DOHH2 (cell line): Measurements from ENCODE around the gene HBZ.

Source experiments
- H3F3A ChIP-seq: fragments of 200-600 bp; sonication (generic), shearing (Covaris generic); 2 replicates; pipeline ENCODE4 v1.6.0; 2016; ENCODE audit warnings: antibody characterized with exemption, mild to moderate bottlenecking; ENCODE audit not compliant: control insufficient read depth, insufficient read depth
- H3K27ac ChIP-seq: fragments of 200-600 bp; sonication (generic); 2 replicates; pipeline ENCODE4 v1.5.1; 2014; ENCODE audit warnings: low read depth, mild to moderate bottlenecking, low read length, moderate library complexity
- H3K27me3 ChIP-seq: fragments of 200-600 bp; sonication (generic); 2 replicates; pipeline ENCODE4 v1.6.1; 2014; ENCODE audit warnings: mild to moderate bottlenecking, low read length, mixed read lengths; ENCODE audit not compliant: control insufficient read depth
- H3K36me3 ChIP-seq: fragments of 200-600 bp; sonication (generic); 2 replicates; pipeline ENCODE4 v1.6.1; 2014; ENCODE audit warnings: mild to moderate bottlenecking, low read length, moderate library complexity, mixed read lengths; ENCODE audit not compliant: control insufficient read depth
- H3K4me1 ChIP-seq: fragments of 200-600 bp; sonication (generic); 2 replicates; pipeline ENCODE4 v1.6.1; 2014; ENCODE audit warnings: mild to moderate bottlenecking, low read length, mixed read lengths; ENCODE audit not compliant: control insufficient read depth
- H3K4me2 ChIP-seq: fragments of 200-600 bp; sonication (generic); 2 replicates; pipeline ENCODE4 v1.6.0; 2014; ENCODE audit warnings: mild to moderate bottlenecking, low read length, moderate library complexity
- H3K4me3 ChIP-seq: fragments of 200-600 bp; sonication (generic); 2 replicates; pipeline ENCODE4 v1.5.1; 2014; ENCODE audit warnings: mild to moderate bottlenecking, low read length, mixed read lengths
- H3K79me2 ChIP-seq: fragments of 200-600 bp; sonication (generic); 2 replicates; pipeline ENCODE4 v1.6.1; 2014; ENCODE audit warnings: mild to moderate bottlenecking, low read length, mixed read lengths; ENCODE audit not compliant: control insufficient read depth
- H3K9me2 ChIP-seq: fragments of 200-600 bp; sonication (generic); replicated peaks from 2 replicates; pipeline ENCODE4 v1.6.1; 2014; ENCODE audit warnings: mild to moderate bottlenecking, low read length, mixed read lengths; ENCODE audit not compliant: control insufficient read depth
- H3K9me3 ChIP-seq: fragments of 200-600 bp; sonication (generic); 2 replicates; pipeline ENCODE4 v1.6.1; 2014; ENCODE audit warnings: antibody characterized with exemption, low read length, mixed read lengths; ENCODE audit not compliant: control insufficient read depth, insufficient read depth
- H4K20me1 ChIP-seq: fragments of 200-600 bp; sonication (generic); 2 replicates; pipeline ENCODE4 v1.6.0; 2014; ENCODE audit warnings: low read depth, mild to moderate bottlenecking, antibody characterized with exemption, low read length, moderate library complexity; ENCODE audit not compliant: control insufficient read depth, insufficient read depth
- CTCF ChIP-seq: fragments of 200-600 bp; sonication (generic); IDR thresholded peaks from one replicate; pipeline ENCODE4 v1.5.1; 2014; ENCODE audit warnings: antibody characterized with exemption, mild to moderate bottlenecking, low read depth, low read length; ENCODE audit not compliant: poor library complexity, severe bottlenecking
- EZH2phosphoT487 ChIP-seq: fragments of 200-600 bp; sonication (generic); IDR thresholded peaks from 2 replicates; pipeline ENCODE4 v1.6.1; 2017; ENCODE audit warnings: borderline replicate concordance, mild to moderate bottlenecking, antibody characterized with exemption, low read length, moderate library complexity, mixed read lengths

HBZ gene

GRCh38 chr16:129075-129474, 23.4 kb upstream of the HBZ start:
- no peaks in the 10 kb centered on the region for H4K20me1 ChIP-seq
- no peaks in the 10 kb centered on the region for H3K27me3 ChIP-seq
- TF ChIP-seq CTCF (no peak), EZH2phosphoT487 (no peak)
- H3K27ac ChIP-seq = no peak overlapping the region
- no peak overlapping the region for H3K4me3 ChIP-seq
- H3K4me2 ChIP-seq = no peak overlapping the region
- no peaks in the 10 kb centered on the region for H3K9me2 ChIP-seq
- 0 out of 2 replicates have a peak, but pooled peaks cover 3% of the 10 kb centered on the region for H3K4me1 ChIP-seq
- H3K9me3 ChIP-seq = no peaks in the 10 kb centered on the region
- H3F3A ChIP-seq = no peaks in the 10 kb centered on the region
- H3K79me2 ChIP-seq = peaks cover 56% of the 10 kb centered on the region
- peaks cover 10% of the 10 kb centered on the region for H3K36me3 ChIP-seq

GRCh38 chr16:130533-131173, 21.8 kb upstream of the HBZ start:
- no peak overlapping the region for H3K4me3 ChIP-seq
- peaks cover 6% of the 10 kb centered on the region for H3K36me3 ChIP-seq
- H3F3A ChIP-seq = no peaks in the 10 kb centered on the region; the same call in 1 of the 2 replicates
- no peaks in the 10 kb centered on the region for H4K20me1 ChIP-seq
- no peak overlapping the region for H3K27ac ChIP-seq
- no peaks in the 10 kb centered on the region for H3K27me3 ChIP-seq
- H3K9me3 ChIP-seq = no peaks in the 10 kb centered on the region
- 0 out of 2 replicates have a peak, but pooled peaks cover 3% of the 10 kb centered on the region for H3K4me1 ChIP-seq
- no peak overlapping the region for H3K4me2 ChIP-seq
- TF ChIP-seq CTCF = no peak
- no peak for TF ChIP-seq EZH2phosphoT487
- peaks cover 69% of the 10 kb centered on the region for H3K79me2 ChIP-seq
- H3K9me2 ChIP-seq = no peaks in the 10 kb centered on the region

- Histone ChIP-seq H3K4me2 (no peak overlapping the region), H3K9me3 (no peaks in the 10 kb centered on the region), H3K9me2 (no peaks in the 10 kb centered on the region), H3K27ac (no peak overlapping the region), H3K36me3 (peaks cover 10% of the 10 kb centered on the region), H3K27me3 (no peaks in the 10 kb centered on the region), H3K4me3 (no peak overlapping the region), H3K79me2 (peaks cover 83% of the 10 kb centered on the region), H3K4me1 (peaks cover 7% of the 10 kb centered on the region), H3F3A (no peaks in the 10 kb centered on the region; the same call in 1 of the 2 replicates), H4K20me1 (no peaks in the 10 kb centered on the region)
- no peak for TF ChIP-seq CTCF
- TF ChIP-seq EZH2phosphoT487 = no peak
These were observed 20.3 kb upstream of the HBZ start for GRCh38 chr16:132120-132519.
